Activated T-helper 1 cell treated with anti-CD3 and anti-CD28 coated beads, Interleukin-12 subunit alpha, Interleukin-12 subunit beta, Interleukin-2, Interleukin-4 antibody, amounts not matched to agents 30 ng/mL and 10 ng/mL and 1 ng/mL, durations not matched to agents 14 hours and 24 hours and 36 hours (primary cell): ENCODE measurements around the gene ATAD3C. TPM values are rescaled to one million over a fixed set of nuclear protein-coding genes. Genes with fewer than 3 reads are reported as not detected.
"Not testable (repeated sequence)": the region's sequence is repeated elsewhere in the genome, so short reads cannot be mapped to it uniquely, and the experiment has no call there.

Experiments used
- DNase-seq: peaks from one replicate; pipeline ENCODE4 v3.0.0; 2021; ENCODE audit warnings: low spot score
- H3K27ac Mint-ChIP-seq: one replicate; pipeline ENCODE4 v1.8.0; 2021; ENCODE audit warnings: mild to moderate bottlenecking, mixed read lengths
- H3K27me3 Mint-ChIP-seq: one replicate; pipeline ENCODE4 v1.8.0; 2022; ENCODE audit warnings: mild to moderate bottlenecking, moderate library complexity, mixed read lengths; ENCODE audit not compliant: insufficient read depth
- H3K36me3 Mint-ChIP-seq: one replicate; pipeline ENCODE4 v1.8.0; 2021; ENCODE audit warnings: low read depth, mixed read lengths
- H3K4me1 Mint-ChIP-seq: one replicate; pipeline ENCODE4 v1.8.0; 2021; ENCODE audit warnings: low read depth, mixed read lengths
- H3K4me3 Mint-ChIP-seq: one replicate; pipeline ENCODE4 v1.8.0; 2021; ENCODE audit warnings: mild to moderate bottlenecking, moderate library complexity, mixed read lengths
- H3K9me3 Mint-ChIP-seq: one replicate; pipeline ENCODE4 v1.8.0; 2021; ENCODE audit warnings: mixed read lengths
- intact Hi-C: fragments of 100-400 bp; cut with micrococcal nuclease; formaldehyde crosslinking; loops from one replicate; pipeline ENCODE4 v1.15.1; 2024
- total RNA-seq: library from RNA; stranded (reverse); gene quantifications from 2 replicates; pipeline ENCODE4 v1.2.3, GENCODE V29; 2022

The ATAD3C gene, protein sequence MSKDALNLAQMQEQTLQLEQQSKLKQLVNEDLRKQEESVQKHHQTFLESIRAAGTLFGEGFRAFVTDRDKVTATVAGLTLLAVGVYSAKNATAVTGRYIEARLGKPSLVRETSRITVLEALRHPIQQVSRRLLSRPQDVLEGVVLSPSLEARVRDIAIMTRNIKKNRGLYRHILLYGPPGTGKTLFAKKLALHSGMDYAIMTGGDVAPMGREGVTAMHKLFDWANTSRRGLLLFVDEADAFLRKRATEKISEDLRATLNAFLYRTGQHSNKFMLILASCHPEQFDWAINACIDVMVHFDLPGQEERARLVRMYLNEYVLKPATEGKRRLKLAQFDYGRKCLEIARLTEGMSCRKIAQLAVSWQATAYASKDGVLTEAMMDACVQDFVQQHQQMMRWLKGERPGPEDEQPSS
- 0.57 and 1.0 TPM in 2 replicates for total RNA-seq

DNA sequence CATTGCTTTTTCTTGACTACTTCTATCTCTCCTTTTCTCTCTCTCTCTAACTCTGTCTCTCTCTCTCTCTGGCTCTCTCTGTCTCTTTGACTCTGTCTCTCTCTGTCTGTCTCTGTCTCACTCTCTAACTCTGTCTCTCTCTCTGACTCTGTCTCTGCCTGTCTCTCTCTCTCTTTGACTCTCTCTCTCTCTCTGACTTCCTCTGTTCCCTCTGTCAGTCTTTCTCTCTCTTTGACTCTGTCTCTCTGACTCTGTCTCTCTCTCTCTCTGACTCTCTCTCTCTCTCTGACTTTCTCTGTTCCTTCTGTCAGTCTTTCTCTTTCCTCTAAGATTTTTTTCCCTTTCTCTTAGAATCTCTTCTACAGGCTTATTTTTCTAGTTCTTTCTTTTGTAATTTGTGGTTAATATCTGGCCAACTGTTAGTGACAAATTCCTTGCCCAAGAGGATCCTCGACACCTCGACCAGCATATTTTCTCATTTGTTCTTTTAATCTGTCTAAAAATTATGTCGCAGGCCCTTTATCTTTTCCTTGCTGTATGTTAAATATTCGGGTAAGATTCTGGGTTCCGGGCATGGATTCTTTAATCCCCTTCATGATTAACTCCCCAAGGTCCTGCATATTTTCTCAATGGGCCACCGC lies at the start of gene ATAD3C:
ATAD3C (plus strand) TSS at position 591 of the 641 bp plus-strand sequence. CDS start 995 bp downstream, outside the sequence.
- Mint-ChIP-seq H3K36me3 (no peaks in the 10 kb centered on the region), H3K9me3 (no peaks in the 10 kb centered on the region), H3K4me1 (no peaks in the 10 kb centered on the region), H3K27ac (no peak within 1 kb of the TSS), H3K27me3 (peaks cover 3% of the 10 kb centered on the region), H3K4me3 (no peak within 1 kb of the TSS)
- DNase-seq: no peak
- intact Hi-C loops: no loop called here

DNA sequence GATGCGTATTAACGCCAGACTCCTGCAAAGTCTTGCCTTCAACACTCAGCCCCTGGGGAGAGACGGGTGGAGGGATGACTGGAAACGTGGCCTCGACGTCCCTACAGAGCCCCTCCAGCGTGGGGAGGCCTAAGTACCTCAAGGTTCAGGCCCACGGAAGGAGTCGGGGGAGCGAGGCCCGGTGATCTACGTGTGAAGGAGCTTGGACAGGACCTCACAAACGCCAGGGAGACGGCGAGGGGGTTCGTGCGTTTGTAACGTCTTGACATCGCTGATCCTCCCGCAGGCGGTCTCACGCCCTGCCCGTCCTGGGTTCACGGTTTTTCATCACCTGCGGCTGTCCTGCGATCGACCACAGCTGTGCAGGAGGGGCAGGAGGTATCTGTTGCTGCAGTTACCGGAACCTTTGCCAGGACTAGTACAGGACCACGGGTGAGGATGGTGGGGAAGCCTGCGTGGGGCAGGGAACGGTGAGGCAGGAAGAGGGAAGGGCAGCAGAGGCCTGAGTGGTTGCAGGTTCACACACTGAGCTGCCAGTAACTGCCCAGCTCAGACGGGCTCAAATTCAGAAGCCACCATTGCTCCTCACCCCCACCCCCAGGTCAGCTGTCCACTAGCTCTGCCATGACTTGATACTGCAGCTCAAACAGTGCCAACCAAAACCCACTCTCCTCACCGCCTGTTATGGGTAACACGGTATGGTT lies 49.5 kb upstream of the ATAD3C start:
- peak overlapping the region; percentile 91 for H3K4me3 Mint-ChIP-seq
- no peaks in the 10 kb centered on the region for H3K9me3 Mint-ChIP-seq
- intact Hi-C loops: loop anchor here (1.0 to 5.0 kb wide), 8 partner anchors 7 to 325 kb away; partner anchors contain the start of genes ACAP3, ATAD3A, ATAD3B and AURKAIP1
- no peak for DNase-seq
- peak overlapping the region; percentile 79 for H3K27ac Mint-ChIP-seq
- H3K36me3 Mint-ChIP-seq: peaks cover 44% of the 10 kb centered on the region
- H3K27me3 Mint-ChIP-seq: no peaks in the 10 kb centered on the region
- peaks cover 37% of the 10 kb centered on the region for H3K4me1 Mint-ChIP-seq

DNA sequence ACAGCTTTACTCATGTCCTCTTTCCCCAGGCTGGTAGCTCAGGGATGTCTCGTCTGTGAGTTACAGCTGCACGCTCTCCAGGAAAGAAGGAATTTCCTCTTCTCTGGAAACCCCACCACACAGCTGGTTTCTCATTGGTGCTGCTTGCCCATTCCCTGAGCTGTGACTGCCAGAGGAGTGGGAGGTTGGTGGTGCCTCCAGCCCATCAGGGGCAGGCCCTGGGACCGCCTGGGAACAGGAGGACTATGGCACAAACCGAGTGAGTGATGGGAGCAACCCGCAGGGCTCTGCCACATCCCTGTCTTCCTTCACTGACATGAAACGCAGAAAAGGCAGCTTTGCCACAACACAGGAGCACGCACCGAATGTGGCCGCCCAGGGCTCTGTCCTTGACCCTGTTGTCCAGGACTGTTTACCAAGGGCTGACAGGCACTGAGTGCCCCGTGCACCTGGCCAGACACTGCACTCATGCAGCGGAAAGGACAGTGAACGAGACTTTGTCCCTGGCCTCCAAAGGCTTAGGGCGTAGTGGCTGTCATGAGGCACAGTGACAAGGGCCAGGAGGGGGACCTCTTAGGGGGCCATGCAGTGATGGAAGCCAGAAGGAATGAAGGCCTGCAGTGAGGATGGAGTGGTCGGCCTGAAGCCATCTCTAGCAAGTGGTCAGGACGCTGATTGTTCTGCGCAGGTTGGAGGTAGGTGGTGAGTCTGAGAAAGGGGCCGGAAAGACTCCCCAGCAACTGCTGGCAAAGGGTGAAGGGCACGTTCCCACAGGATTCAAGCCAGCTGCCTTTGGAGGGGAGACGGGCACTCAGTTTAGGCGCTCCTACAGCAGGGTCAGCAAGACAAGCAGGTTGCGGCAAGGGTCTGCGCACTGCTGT lies 48.7 kb upstream of the ATAD3C start:
- no peaks in the 10 kb centered on the region for H3K9me3 Mint-ChIP-seq
- peak overlapping the region; percentile 91 for H3K4me3 Mint-ChIP-seq
- peak overlapping the region; percentile 79 for H3K27ac Mint-ChIP-seq
- no peaks in the 10 kb centered on the region for H3K27me3 Mint-ChIP-seq
- peaks cover 43% of the 10 kb centered on the region for H3K36me3 Mint-ChIP-seq
- DNase-seq: no peak
- intact Hi-C loops: no loop called here
- H3K4me1 Mint-ChIP-seq: peaks cover 35% of the 10 kb centered on the region

DNA sequence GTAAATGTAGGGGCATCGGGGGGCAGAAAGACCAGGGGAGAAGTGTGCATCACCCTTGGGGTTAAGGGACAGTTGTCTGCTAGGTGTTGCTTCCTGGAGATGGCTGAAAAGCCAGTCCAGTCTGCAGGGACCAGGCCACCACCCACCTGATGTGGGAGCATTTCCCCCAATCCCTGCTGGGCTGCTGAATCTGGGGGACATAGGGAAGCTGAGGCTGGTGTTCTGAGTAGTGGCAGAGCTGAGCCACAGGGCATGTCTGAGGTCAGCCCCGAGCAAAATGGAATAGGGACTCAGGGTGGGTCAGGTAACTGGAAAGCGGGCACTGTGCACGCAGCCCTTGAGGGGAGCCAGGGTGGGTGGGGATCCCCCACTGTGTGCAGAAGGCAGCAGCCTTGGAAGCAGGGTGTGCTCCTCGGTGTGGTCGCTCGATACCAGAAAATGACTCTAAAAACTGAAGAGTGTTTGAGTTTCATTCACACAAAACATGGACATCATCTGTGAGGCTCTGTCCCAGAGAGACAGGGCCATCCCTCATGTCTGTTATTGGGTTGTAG lies 48.0 kb upstream of the ATAD3C start:
- peaks cover 41% of the 10 kb centered on the region for H3K4me1 Mint-ChIP-seq
- DNase-seq: no peak
- H3K36me3 Mint-ChIP-seq: peaks cover 47% of the 10 kb centered on the region
- intact Hi-C loops: no loop called here
- H3K9me3 Mint-ChIP-seq: no peaks in the 10 kb centered on the region
- H3K4me3 Mint-ChIP-seq: peak overlapping the region; percentile 91
- no peaks in the 10 kb centered on the region for H3K27me3 Mint-ChIP-seq
- no peak overlapping the region for H3K27ac Mint-ChIP-seq

DNA sequence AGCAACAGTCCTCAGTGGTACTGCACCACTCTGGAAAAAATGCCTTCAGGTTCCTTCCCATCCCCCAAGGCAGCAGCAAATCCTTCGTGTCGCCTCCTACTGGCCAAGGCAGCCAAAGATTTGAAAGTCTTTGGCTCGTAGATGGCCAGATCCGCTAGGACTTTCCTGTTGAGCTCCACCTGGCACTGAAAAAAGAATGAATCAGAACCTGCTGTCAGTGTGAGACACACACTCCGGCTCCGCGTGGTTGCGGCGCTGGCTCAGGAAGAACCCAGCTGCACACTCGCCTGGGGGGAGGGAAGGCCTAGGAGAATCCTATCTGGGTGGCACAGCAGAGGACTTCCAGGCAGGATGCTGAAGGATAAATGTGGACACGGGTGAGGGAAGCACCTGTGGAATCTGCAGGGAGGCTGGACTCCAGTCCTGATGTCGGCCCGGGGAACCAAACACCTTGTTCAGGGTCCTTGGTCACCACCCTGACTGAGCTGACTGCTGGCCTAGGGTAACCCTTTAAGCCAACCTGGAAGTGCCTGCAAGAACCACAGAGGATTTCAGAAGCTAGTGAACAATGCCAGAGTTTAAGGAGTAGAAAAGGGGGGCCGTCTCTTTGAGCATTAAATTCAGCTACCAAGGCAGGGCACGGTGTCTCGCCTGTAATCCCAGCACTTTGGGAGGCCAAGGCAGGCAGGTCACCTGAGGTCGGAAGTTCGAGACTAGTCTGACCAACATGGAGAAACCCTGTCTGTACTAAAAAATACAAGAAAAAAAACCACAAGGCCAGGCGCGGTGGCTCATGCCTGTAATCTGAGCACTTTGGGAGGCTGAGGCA lies 47.2 kb upstream of the ATAD3C start:
- Mint-ChIP-seq H3K9me3 (no peaks in the 10 kb centered on the region), H3K4me3 (peak overlapping the region; percentile 91), H3K4me1 (peaks cover 41% of the 10 kb centered on the region), H3K27ac (peak overlapping the region; percentile 73), H3K27me3 (peaks cover 2% of the 10 kb centered on the region), H3K36me3 (peaks cover 50% of the 10 kb centered on the region)
- intact Hi-C loops: no loop called here
- no peak for DNase-seq

DNA sequence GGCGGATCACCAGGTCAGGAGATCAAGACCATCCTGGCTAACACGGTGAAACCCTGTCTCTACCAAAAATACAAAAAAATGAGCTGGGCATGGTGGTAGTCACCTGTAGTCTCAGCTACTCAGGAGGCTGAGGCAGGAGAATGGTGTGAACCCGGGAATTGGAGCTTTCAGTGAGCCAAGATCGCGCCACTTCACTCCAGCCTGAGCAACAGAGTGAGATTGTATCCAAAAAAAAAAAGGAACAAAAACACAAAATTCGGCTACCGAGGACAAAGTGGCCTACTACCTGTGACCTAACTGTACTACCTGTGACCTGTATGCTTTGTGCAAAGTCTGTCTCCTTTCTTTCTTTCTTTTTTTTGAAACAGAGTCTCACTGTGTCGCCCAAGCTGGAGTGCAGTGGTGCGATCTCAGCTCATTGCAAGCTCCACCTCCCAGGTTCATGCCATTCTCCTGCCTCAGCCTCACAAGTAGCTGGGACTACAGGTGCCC lies 46.5 kb upstream of the ATAD3C start:
- peaks cover 37% of the 10 kb centered on the region for H3K4me1 Mint-ChIP-seq
- H3K4me3 Mint-ChIP-seq, H3K27me3 Mint-ChIP-seq, DNase-seq, intact Hi-C loops, H3K9me3 Mint-ChIP-seq: not testable (repeated sequence)
- peak overlapping the region; percentile 49 for H3K27ac Mint-ChIP-seq
- H3K36me3 Mint-ChIP-seq: peaks cover 46% of the 10 kb centered on the region

DNA sequence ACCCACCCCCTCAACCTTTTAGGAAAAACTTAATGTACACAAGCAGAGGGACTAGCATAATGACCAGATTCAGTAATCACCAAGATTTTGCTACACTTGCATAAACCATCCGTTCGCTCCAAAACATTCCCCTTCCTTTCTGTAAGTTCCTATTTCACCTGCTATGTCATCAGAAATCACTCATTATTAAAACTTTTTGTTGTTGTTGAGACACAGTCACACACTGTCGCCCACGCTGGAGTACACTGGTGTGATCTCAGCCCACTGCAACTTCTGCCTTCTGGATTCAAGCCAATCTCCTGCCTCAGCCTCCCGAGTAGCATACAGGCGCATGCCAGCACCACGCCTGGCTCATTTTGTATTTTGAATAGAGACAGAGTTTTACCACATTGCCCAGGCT lies 45.8 kb upstream of the ATAD3C start:
- peaks cover 33% of the 10 kb centered on the region for H3K4me1 Mint-ChIP-seq
- peaks cover 2% of the 10 kb centered on the region for H3K27me3 Mint-ChIP-seq
- no peak for DNase-seq
- peak overlapping the region; percentile 40 for H3K4me3 Mint-ChIP-seq
- no peak overlapping the region for H3K27ac Mint-ChIP-seq
- peaks cover 45% of the 10 kb centered on the region for H3K36me3 Mint-ChIP-seq
- no peaks in the 10 kb centered on the region for H3K9me3 Mint-ChIP-seq
- intact Hi-C loops: no loop called here

DNA sequence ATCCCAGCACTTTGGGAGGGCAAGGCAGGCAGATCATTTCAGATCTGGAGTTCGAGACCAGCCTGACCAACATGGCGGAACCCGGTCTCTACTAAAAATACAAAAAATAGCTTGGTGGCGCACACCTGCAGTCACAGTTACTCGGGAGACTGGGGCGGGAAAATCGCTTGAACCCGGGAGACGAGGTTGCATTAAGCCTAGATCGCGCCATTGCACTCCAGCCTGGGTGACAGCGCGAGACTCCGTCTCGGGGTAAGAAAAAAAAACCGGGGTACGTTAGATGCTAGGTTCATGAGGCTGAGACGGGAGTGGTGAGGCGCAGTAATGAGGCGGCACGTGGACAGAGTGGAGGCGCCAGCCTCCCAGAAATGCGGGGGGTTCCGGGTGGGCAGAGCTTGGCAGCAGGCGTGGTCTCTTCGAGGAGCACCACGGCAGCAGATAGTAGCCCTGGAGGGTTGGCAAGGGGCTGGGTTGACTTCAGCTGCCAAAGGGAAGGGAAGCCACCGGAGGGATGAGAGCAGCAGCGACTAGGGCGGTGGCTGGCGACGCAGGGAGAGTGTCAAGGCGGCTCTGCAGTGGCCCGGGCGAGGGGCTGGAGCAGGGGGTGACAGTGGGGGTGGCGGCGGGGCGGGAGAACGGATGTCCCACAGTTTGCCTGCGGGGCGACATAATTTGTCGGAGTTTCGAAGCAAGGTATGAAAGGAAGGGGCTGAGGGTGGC lies 43.2 kb upstream of the ATAD3C start:
- peak overlapping the region; percentile 87 for H3K27ac Mint-ChIP-seq
- intact Hi-C loops: loop anchor here (2.0 to 5.0 kb wide), 3 partner anchors 35 to 134 kb away; partner anchors contain the start of genes ATAD3B and UBE2J2
- peaks cover 2% of the 10 kb centered on the region for H3K27me3 Mint-ChIP-seq
- H3K36me3 Mint-ChIP-seq: peaks cover 36% of the 10 kb centered on the region
- H3K9me3 Mint-ChIP-seq: no peaks in the 10 kb centered on the region
- H3K4me1 Mint-ChIP-seq: peaks cover 19% of the 10 kb centered on the region
- peak overlapping the region; percentile 95 for H3K4me3 Mint-ChIP-seq
- no peak for DNase-seq

DNA sequence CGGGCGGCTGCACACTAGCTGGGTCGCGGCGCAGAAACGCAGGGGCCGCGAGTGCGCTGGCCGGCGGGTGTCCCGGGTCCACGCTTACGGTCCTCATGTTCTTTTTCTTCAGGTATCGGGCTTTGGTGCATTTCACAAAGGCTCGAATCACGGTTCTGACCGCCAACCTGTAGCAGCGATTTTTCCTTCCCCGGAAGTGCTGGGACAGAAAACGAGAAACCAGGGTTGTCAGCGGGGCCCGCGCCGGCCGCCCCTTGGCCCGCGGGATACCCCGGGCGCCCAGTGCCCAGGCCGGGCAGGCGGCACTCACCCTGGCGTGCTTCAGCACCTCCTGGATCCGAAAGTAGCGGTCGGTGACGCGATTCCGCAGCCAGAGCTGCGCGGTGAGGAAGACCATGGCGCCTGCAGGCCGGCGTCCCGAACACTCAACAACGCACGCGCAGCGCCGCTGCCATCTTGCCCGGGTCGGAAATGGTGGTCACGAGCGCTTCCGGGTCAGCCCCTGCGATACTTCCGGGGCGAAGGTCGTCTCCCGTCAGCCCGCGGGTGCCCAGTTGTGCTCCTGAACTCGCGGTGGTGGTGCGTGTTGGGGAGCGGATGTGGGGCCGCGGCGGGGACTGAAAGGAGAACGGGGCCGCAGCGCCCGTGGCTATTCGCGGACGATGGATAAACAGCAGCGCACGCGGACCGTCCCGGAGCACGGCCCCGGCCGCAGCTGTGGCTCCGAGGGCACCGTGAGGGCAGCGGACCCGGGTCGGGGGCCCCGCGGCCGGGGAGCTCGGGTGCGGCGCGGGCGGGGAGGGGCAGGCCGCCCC lies 42.5 kb upstream of the ATAD3C start, which contains the start of gene MRPL20:
MRPL20 (minus strand) TSS at position 473 of the 815 bp plus-strand sequence; CDS start at position 397, 76 bp downstream.
- Mint-ChIP-seq H3K9me3 (no peaks in the 10 kb centered on the region), H3K4me1 (peaks cover 15% of the 10 kb centered on the region), H3K4me3 (peak within 1 kb of the TSS; percentile 95), H3K27me3 (peaks cover 2% of the 10 kb centered on the region), H3K36me3 (peaks cover 32% of the 10 kb centered on the region), H3K27ac (peak within 1 kb of the TSS; percentile 94)
- intact Hi-C loops: loop anchor here (1.0 to 5.0 kb wide), 6 partner anchors 8 to 135 kb away; partner anchors contain the start of genes ATAD3B, AURKAIP1, CCNL2 and UBE2J2
- peak; percentile 96 for DNase-seq
